ENCODE results near the gene NEIL1. TPM values are rescaled to one million over a fixed set of nuclear protein-coding genes. Genes with fewer than 3 reads are reported as not detected.

Gene NEIL1
- total RNA-seq, 1 experiment from 2014 or later = 41.4 TPM

DNA sequence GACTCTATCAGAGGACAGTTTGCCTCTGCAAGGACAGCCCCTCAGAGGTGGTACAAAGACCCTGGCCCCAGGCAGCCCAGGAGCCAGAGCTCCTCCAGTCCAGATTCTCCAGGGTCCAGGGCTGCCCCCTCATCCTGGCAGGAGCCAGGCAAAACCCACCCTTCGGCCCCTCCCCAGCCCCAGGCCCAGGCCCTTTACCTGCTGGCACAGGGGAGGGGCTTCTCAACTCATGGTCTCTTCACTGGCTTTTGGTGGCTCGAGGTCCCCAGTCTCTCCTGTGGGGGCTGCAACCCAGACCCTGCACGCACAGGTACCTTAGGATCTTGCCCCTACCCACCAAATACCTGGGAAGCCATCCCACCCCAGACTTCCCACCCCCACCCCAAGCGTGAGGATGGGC, 8.5 kb downstream of the NEIL1 start (continued):
- TF ChIP-seq EGR1 (IDR thresholded peaks at IDR 0.05; ENCODE audit: low read depth) = no peak

DNA sequence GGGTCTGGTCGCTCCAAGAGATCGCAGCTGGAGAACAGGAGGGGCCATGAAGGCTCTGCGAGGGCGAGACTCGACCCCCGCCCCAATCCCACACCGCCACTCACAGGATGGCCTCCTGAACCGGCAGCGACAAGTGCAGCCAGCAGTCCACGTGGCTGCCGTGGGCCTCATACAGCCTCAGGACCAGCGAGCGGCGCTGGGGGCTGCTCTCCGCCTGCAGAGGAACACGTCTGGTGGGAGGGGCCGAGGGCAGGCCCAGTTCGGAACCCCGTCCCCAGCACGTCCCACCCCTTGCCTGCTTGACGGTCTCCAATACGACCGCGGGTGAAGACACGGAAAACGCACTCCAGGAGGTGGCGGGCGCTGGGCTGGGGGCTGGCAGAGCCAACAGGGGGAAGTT, 9.2 kb downstream of the NEIL1 start:
- Histone ChIP-seq H3K9ac (ENCODE audit: low read length) (no peak overlapping the region), H3K9me3 (ENCODE audit: control insufficient read depth in 1 of 2, insufficient read depth in 1 of 2, low read depth in 1 of 2, low read length in 2 of 2) (no peaks in the 10 kb centered on the region), H3K27ac (ENCODE audit: low read depth, low read length) (no peak overlapping the region), H2AFZ (ENCODE audit: low read depth, low read length, poor library complexity, severe bottlenecking) (no peak overlapping the region), H3K9me2 (ENCODE audit: insufficient read depth) (no peaks in the 10 kb centered on the region), H3K36me3 (ENCODE audit: control insufficient read depth in 1 of 2, insufficient read depth in 2 of 2, low read length in 2 of 2) (peaks cover 2 to 8% of the 10 kb centered on the region in 2 experiments; a peak in 3 of 4 replicates), H3K4me2 (ENCODE audit: low read length) (no peak overlapping the region), H3K79me2 (ENCODE audit: insufficient read depth, low read length) (no peaks in the 10 kb centered on the region), H3K4me1 (ENCODE audit: control insufficient read depth in 1 of 2, insufficient read depth in 2 of 2, low read length in 2 of 2) (no peaks in the 10 kb centered on the region), H3K27me3 (ENCODE audit: insufficient read depth, low read length) (no peaks in the 10 kb centered on the region), H3K4me3 (replicated peaks in 1 of 2; ENCODE audit: low read depth in 1 of 2, low read length in 2 of 2) (no peak overlapping the region), H4K20me1 (ENCODE audit: insufficient read depth) (no peaks in the 10 kb centered on the region)
- no TSS peak for BruUV-seq (replicated peaks)
- no peak for ATAC-seq
- ChIA-PET RAD21 (ENCODE audit: low non-redundant PET in 1 of 2, low total read pairs in 2 of 2, uncharacterized antibody in 2 of 2, unreplicated experiment in 2 of 2) (no interaction called here), POLR2A (no interaction called here), CTCF (interaction anchor here (0.6 kb wide), 1 partner anchor 12 kb away, joined by 3 read pairs; no protein-coding TSS in a partner anchor)
- TF ChIP-seq, protein P1, sequence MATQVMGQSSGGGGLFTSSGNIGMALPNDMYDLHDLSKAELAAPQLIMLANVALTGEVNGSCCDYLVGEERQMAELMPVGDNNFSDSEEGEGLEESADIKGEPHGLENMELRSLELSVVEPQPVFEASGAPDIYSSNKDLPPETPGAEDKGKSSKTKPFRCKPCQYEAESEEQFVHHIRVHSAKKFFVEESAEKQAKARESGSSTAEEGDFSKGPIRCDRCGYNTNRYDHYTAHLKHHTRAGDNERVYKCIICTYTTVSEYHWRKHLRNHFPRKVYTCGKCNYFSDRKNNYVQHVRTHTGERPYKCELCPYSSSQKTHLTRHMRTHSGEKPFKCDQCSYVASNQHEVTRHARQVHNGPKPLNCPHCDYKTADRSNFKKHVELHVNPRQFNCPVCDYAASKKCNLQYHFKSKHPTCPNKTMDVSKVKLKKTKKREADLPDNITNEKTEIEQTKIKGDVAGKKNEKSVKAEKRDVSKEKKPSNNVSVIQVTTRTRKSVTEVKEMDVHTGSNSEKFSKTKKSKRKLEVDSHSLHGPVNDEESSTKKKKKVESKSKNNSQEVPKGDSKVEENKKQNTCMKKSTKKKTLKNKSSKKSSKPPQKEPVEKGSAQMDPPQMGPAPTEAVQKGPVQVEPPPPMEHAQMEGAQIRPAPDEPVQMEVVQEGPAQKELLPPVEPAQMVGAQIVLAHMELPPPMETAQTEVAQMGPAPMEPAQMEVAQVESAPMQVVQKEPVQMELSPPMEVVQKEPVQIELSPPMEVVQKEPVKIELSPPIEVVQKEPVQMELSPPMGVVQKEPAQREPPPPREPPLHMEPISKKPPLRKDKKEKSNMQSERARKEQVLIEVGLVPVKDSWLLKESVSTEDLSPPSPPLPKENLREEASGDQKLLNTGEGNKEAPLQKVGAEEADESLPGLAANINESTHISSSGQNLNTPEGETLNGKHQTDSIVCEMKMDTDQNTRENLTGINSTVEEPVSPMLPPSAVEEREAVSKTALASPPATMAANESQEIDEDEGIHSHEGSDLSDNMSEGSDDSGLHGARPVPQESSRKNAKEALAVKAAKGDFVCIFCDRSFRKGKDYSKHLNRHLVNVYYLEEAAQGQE (IDR thresholded peaks at IDR 0.05; ENCODE audit: low read depth) = no peak
- TF ChIP-seq TCF7L2 (IDR thresholded peaks at IDR 0.05; ENCODE audit: borderline replicate concordance, extremely low read depth, insufficient read depth, insufficient read length) (no peak), EZH2phosphoT487 (IDR thresholded peaks at IDR 0.05; ENCODE audit: borderline replicate concordance) (no peak), YY1 (IDR thresholded peaks at IDR 0.05; ENCODE audit: extremely low read depth, insufficient replicate concordance, low read depth, low read length) (no peak), CBX3 (IDR thresholded peaks at IDR 0.05; ENCODE audit: low read depth) (no peak), ZNF274 (IDR thresholded peaks at IDR 0.05; ENCODE audit: low read depth, low read length) (no peak), SRF (IDR thresholded peaks at IDR 0.05; ENCODE audit: low read depth) (no peak), SIN3A (IDR thresholded peaks at IDR 0.05; ENCODE audit: low read depth) (no peak), POLR2AphosphoS5 (IDR thresholded peaks at IDR 0.05; ENCODE audit: low read depth, low read length) (no peak), ZFX (IDR thresholded peaks at IDR 0.05) (no peak), JUND (IDR thresholded peaks at IDR 0.05) (no peak), EZH2 (IDR thresholded peaks at IDR 0.05) (no peak), POLR2A (IDR thresholded peaks at IDR 0.05; ENCODE audit: borderline replicate concordance, extremely low read depth, insufficient read depth, insufficient read length) (no peak), EGR1 (IDR thresholded peaks at IDR 0.05; ENCODE audit: low read depth) (no peak)
- TF ChIP-seq, protein P2, sequence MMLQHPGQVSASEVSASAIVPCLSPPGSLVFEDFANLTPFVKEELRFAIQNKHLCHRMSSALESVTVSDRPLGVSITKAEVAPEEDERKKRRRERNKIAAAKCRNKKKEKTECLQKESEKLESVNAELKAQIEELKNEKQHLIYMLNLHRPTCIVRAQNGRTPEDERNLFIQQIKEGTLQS (IDR thresholded peaks at IDR 0.05) = no peak
- TF ChIP-seq, protein P3, sequence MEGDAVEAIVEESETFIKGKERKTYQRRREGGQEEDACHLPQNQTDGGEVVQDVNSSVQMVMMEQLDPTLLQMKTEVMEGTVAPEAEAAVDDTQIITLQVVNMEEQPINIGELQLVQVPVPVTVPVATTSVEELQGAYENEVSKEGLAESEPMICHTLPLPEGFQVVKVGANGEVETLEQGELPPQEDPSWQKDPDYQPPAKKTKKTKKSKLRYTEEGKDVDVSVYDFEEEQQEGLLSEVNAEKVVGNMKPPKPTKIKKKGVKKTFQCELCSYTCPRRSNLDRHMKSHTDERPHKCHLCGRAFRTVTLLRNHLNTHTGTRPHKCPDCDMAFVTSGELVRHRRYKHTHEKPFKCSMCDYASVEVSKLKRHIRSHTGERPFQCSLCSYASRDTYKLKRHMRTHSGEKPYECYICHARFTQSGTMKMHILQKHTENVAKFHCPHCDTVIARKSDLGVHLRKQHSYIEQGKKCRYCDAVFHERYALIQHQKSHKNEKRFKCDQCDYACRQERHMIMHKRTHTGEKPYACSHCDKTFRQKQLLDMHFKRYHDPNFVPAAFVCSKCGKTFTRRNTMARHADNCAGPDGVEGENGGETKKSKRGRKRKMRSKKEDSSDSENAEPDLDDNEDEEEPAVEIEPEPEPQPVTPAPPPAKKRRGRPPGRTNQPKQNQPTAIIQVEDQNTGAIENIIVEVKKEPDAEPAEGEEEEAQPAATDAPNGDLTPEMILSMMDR (IDR thresholded peaks at IDR 0.05 in 2 of 3, conservative IDR thresholded peaks at IDR 0.05 in 1 of 3; ENCODE audit: borderline replicate concordance in 1 of 3, insufficient read depth in 1 of 3, low read depth in 2 of 3, low read length in 2 of 3) = no peak
- TF ChIP-seq, protein P4, sequence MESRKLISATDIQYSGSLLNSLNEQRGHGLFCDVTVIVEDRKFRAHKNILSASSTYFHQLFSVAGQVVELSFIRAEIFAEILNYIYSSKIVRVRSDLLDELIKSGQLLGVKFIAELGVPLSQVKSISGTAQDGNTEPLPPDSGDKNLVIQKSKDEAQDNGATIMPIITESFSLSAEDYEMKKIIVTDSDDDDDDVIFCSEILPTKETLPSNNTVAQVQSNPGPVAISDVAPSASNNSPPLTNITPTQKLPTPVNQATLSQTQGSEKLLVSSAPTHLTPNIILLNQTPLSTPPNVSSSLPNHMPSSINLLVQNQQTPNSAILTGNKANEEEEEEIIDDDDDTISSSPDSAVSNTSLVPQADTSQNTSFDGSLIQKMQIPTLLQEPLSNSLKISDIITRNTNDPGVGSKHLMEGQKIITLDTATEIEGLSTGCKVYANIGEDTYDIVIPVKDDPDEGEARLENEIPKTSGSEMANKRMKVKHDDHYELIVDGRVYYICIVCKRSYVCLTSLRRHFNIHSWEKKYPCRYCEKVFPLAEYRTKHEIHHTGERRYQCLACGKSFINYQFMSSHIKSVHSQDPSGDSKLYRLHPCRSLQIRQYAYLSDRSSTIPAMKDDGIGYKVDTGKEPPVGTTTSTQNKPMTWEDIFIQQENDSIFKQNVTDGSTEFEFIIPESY (IDR thresholded peaks at IDR 0.05; ENCODE audit: extremely low read depth, insufficient replicate concordance, low read length) = no peak
- TF ChIP-seq, protein P5, sequence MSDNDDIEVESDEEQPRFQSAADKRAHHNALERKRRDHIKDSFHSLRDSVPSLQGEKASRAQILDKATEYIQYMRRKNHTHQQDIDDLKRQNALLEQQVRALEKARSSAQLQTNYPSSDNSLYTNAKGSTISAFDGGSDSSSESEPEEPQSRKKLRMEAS (IDR thresholded peaks at IDR 0.05) = no peak
- DNase-seq (ENCODE audit: low read depth, low spot score) = no peak
- intact Hi-C loops (cut with micrococcal nuclease) = no loop called here
